Neural cell (in vitro differentiated cells): ENCODE measurements around the gene E2F1.

Source experiments
- CTCF ChIP-seq: fragments of 450-650 bp; IDR thresholded peaks from 2 replicates; pipeline ENCODE4 v1.5.1; 2014; ENCODE audit warnings: antibody characterized with exemption, mild to moderate bottlenecking, moderate library complexity; ENCODE audit not compliant: poor library complexity, severe bottlenecking
- EP300 ChIP-seq: fragments of 450-650 bp; conservative IDR thresholded peaks from 2 replicates; pipeline ENCODE4 v1.6.1; 2014; ENCODE audit warnings: antibody characterized with exemption, mild to moderate bottlenecking, moderate library complexity; ENCODE audit not compliant: poor library complexity, severe bottlenecking
- EZH2 ChIP-seq: fragments of 200-600, 300-800 bp; shearing (Covaris generic), sonication (generic); IDR thresholded peaks from 2 replicates; pipeline ENCODE4 v1.6.1; 2014; ENCODE audit warnings: antibody characterized with exemption, low read length, borderline replicate concordance, mild to moderate bottlenecking; ENCODE audit not compliant: insufficient read depth, poor library complexity, severe bottlenecking
- MXI1 ChIP-seq: fragments of 450-650 bp; conservative IDR thresholded peaks from 2 replicates; pipeline ENCODE4 v1.6.1; 2014; ENCODE audit warnings: antibody characterized with exemption, mild to moderate bottlenecking; ENCODE audit not compliant: poor library complexity, severe bottlenecking
- REST ChIP-seq: IDR thresholded peaks from 2 replicates; pipeline ENCODE4 v1.6.1; 2012; ENCODE audit warnings: borderline replicate concordance

GRCh38 chr20:33669873-33670640, 16.1 kb downstream of the E2F1 start:
- no peak for TF ChIP-seq REST
- no peak for TF ChIP-seq CTCF
- no peak for TF ChIP-seq EZH2
- no peak for TF ChIP-seq EP300
- TF ChIP-seq MXI1: no peak
